ENCODE measurements around the gene UHMK1.

- TF ChIP-seq POLR2A (IDR thresholded peaks at IDR 0.05) (no peak), CTCF (IDR thresholded peaks at IDR 0.05) (no peak)
Measured at GRCh38 chr1:162471290-162471853, 26.2 kb upstream of the UHMK1 start.
